ENCODE results near the gene RHOC.

- TF ChIP-seq CTCF (IDR thresholded peaks at IDR 0.05; ENCODE audit: insufficient read depth, low read length) (no peak), POLR2AphosphoS5 (IDR thresholded peaks at IDR 0.05; ENCODE audit: low read depth) (no peak)
Measured at GRCh38 chr1:112710586-112710985, 3.7 kb upstream of the RHOC start.

Data from HL-60 (cell line).